MM.1S (cell line): ENCODE results near the gene KLHDC8A.

Experiments
- EZH2 ChIP-seq: fragments of 300-600 bp; sonication (generic); optimal IDR thresholded peaks from 2 replicates; pipeline ENCODE3; 2017; ENCODE audit warnings: low read depth, mild to moderate bottlenecking, antibody characterized with exemption, low read length, mixed read lengths
- EZH2phosphoT487 ChIP-seq: fragments of 300-600 bp; sonication (generic); IDR thresholded peaks from 2 replicates; pipeline ENCODE4 v1.6.1; 2018; ENCODE audit warnings: antibody characterized with exemption, low read length
- TF ChIP-seq, protein P1 (sequence below): fragments of 300-600 bp; sonication (generic); IDR thresholded peaks from 2 replicates; pipeline ENCODE4 v1.5.1; 2016; ENCODE audit warnings: antibody characterized with exemption, low read length, mixed read lengths

DNA sequence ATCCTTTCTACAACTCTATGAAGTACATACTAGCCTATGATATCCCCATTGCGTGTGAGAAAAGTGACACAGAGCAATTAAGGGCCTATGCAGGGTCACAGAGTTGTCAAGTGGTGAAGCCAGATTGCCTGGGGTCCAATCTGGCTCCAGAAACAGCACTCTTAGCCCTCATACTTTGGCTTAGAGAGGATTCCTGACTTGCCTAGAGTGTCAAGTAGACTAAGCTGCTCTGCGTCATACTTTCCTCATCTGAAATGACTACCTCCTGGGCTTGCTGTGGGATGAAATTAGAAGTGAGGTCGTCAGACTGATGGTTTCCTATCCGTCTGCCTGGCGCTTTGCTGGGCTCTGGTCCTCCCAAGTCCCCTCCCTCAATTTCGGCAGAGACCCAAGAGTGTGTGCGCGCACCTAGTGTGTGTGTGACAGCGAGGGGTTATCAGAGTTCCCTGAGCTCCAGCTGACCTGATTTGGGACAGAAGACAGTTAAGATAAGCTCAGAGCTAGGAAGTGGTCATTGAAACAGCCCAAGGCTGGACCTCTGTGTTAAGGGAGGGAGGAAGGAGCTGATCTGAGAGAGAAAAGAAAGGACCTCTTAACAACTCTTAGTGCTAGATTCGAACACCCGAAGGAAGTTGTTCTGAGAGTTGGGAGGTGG, 29.8 kb downstream of the KLHDC8A start:
- TF ChIP-seq, protein P1, sequence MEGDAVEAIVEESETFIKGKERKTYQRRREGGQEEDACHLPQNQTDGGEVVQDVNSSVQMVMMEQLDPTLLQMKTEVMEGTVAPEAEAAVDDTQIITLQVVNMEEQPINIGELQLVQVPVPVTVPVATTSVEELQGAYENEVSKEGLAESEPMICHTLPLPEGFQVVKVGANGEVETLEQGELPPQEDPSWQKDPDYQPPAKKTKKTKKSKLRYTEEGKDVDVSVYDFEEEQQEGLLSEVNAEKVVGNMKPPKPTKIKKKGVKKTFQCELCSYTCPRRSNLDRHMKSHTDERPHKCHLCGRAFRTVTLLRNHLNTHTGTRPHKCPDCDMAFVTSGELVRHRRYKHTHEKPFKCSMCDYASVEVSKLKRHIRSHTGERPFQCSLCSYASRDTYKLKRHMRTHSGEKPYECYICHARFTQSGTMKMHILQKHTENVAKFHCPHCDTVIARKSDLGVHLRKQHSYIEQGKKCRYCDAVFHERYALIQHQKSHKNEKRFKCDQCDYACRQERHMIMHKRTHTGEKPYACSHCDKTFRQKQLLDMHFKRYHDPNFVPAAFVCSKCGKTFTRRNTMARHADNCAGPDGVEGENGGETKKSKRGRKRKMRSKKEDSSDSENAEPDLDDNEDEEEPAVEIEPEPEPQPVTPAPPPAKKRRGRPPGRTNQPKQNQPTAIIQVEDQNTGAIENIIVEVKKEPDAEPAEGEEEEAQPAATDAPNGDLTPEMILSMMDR, result no peak
- TF ChIP-seq EZH2 (no peak), EZH2phosphoT487 (no peak)
